ENCODE data around the gene BRPF3. TPM values are rescaled to one million over a fixed set of nuclear protein-coding genes. Genes with fewer than 3 reads are reported as not detected.

BRPF3 gene
- total and polyA plus RNA-seq, 9 of the 15 experiments (the other 6 are each of a cell fraction or from before 2014, with no cell fraction given): 2.2 to 19.3 (median 8.0) TPM

GRCh38 chr6:36229223-36229622 is 32.7 kb downstream of the BRPF3 start:
- Histone ChIP-seq H3K36me3 (ENCODE audit: control insufficient read depth, insufficient read depth, low read length) (peaks cover 11% of the 10 kb centered on the region; the same call in 1 of the 3 replicates), H3K79me2 (ENCODE audit: control insufficient read depth, insufficient read depth, low read length) (no peaks in the 10 kb centered on the region), H3K9me1 (ENCODE audit: control insufficient read depth, insufficient read depth, low read length) (peaks cover 6% of the 10 kb centered on the region), H3K27me3 (ENCODE audit: control insufficient read depth in 2 of 2, insufficient read depth in 2 of 2, low read length in 2 of 2) (no peaks in the 10 kb centered on the region), H2AFZ (ENCODE audit: low read depth, low read length) (no peak overlapping the region), H3K4me3 (no peak overlapping the region), H3K4me2 (ENCODE audit: insufficient read depth, low read length) (no peak overlapping the region), H3K9ac (ENCODE audit: insufficient read depth in 1 of 2, low read depth in 2 of 2, low read length in 2 of 2) (no peak overlapping the region; a peak in 1 of 4 replicates), H4K20me1 (replicated peaks; ENCODE audit: control insufficient read depth, insufficient read depth, low read length) (no peaks in the 10 kb centered on the region), H3K9me3 (replicated peaks; ENCODE audit: control insufficient read depth, insufficient read depth, low read depth, low read length) (no peaks in the 10 kb centered on the region), H3K4me1 (replicated peaks in 1 of 2; ENCODE audit: control insufficient read depth in 2 of 2, insufficient read depth in 2 of 2, low read length in 2 of 2) (peaks cover 5 to 26% of the 10 kb centered on the region in 2 experiments), H3K27ac (ENCODE audit: extremely low read depth, low read depth, low read length) (no peak overlapping the region)
- intact Hi-C loops (cut with micrococcal nuclease) (no loop called here), in situ Hi-C loops (cut with MboI) (no loop called here)
- 90% methylated on average over 5 of the region's 5 CpGs for WGBS (ENCODE audit: insufficient coverage, low coverage, missing lambda C conversion rate)
- DNase-seq (ENCODE audit: extremely low read depth in 1 of 4, low spot score in 3 of 4) (no peak), FAIRE-seq (no peak), ATAC-seq (no peak)
- POLR2A ChIA-PET: interaction anchor here (1.1 to 2.9 kb wide), 3 partner anchors 9 to 34 kb away, joined by 3 to 14 read pairs (median 5); no protein-coding TSS in a partner anchor
- BruUV-seq (replicated peaks): no TSS peak
- CTCF ChIA-PET (ENCODE audit: low intra/inter-chr PET ratio): no interaction called here
- TF ChIP-seq TSC22D4 (tag; IDR thresholded peaks at IDR 0.05) (no peak), SAP30 (IDR thresholded peaks at IDR 0.05; ENCODE audit: borderline replicate concordance, insufficient read depth, low read depth, low read length, poor library complexity, severe bottlenecking) (no peak), ZNF436 (CRISPR knock-in tag; IDR thresholded peaks at IDR 0.05) (no peak), ZNF217 (CRISPR knock-in tag; IDR thresholded peaks at IDR 0.05) (no peak), ZNF184 (CRISPR knock-in tag; IDR thresholded peaks at IDR 0.05) (no peak), EZH2 (IDR thresholded peaks at IDR 0.05; ENCODE audit: borderline replicate concordance, low read depth, low read length) (no peak), NCOA4 (IDR thresholded peaks at IDR 0.05; ENCODE audit: partially characterized antibody) (no peak), E2F3 (CRISPR knock-in tag; IDR thresholded peaks at IDR 0.05) (no peak), XRCC4 (IDR thresholded peaks at IDR 0.05; ENCODE audit: extremely low read depth, insufficient read depth, insufficient read length) (no peak), BCL6 (CRISPR knock-in tag; IDR thresholded peaks at IDR 0.05) (no peak), ZNF398 (CRISPR knock-in tag; IDR thresholded peaks at IDR 0.05) (no peak), FOXK1 (CRISPR knock-in tag; IDR thresholded peaks at IDR 0.05; ENCODE audit: borderline replicate concordance) (no peak)
- TF ChIP-seq, protein P1, sequence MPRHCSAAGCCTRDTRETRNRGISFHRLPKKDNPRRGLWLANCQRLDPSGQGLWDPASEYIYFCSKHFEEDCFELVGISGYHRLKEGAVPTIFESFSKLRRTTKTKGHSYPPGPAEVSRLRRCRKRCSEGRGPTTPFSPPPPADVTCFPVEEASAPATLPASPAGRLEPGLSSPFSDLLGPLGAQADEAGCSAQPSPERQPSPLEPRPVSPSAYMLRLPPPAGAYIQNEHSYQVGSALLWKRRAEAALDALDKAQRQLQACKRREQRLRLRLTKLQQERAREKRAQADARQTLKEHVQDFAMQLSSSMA (CRISPR knock-in tag; IDR thresholded peaks at IDR 0.05): no peak
- TF ChIP-seq, protein P2, sequence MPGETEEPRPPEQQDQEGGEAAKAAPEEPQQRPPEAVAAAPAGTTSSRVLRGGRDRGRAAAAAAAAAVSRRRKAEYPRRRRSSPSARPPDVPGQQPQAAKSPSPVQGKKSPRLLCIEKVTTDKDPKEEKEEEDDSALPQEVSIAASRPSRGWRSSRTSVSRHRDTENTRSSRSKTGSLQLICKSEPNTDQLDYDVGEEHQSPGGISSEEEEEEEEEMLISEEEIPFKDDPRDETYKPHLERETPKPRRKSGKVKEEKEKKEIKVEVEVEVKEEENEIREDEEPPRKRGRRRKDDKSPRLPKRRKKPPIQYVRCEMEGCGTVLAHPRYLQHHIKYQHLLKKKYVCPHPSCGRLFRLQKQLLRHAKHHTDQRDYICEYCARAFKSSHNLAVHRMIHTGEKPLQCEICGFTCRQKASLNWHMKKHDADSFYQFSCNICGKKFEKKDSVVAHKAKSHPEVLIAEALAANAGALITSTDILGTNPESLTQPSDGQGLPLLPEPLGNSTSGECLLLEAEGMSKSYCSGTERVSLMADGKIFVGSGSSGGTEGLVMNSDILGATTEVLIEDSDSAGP (CRISPR knock-in tag; IDR thresholded peaks at IDR 0.05): no peak
- TF ChIP-seq, protein P3, sequence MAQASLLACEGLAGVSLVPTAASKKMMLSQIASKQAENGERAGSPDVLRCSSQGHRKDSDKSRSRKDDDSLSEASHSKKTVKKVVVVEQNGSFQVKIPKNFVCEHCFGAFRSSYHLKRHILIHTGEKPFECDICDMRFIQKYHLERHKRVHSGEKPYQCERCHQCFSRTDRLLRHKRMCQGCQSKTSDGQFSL (CRISPR knock-in tag; IDR thresholded peaks at IDR 0.05): no peak
- TF ChIP-seq, protein P3 (tag; IDR thresholded peaks at IDR 0.05): no peak
